Choroid plexus epithelial cell (primary cell): ENCODE data around the gene GPR162.

ENCODE experiments used
- DNase-seq: peaks from one replicate; pipeline ENCODE4 v3.0.0-alpha.2; 2010; ENCODE audit warnings: low read depth
- H3K4me3 ChIP-seq: 2 replicates; pipeline ENCODE4 v1.5.1; 2011; ENCODE audit warnings: low read depth, mild to moderate bottlenecking, control low read depth, low read length, moderate library complexity
- CTCF ChIP-seq: conservative IDR thresholded peaks from 2 replicates; pipeline ENCODE4 v1.5.1; 2011; ENCODE audit warnings: low read depth, mild to moderate bottlenecking, control low read depth, inconsistent platforms, low read length, moderate library complexity

GPR162 gene

GRCh38 chr12:6823182-6824084 lies 1.8 kb downstream of the GPR162 start:
- TF ChIP-seq CTCF: no peak
- DNase-seq: no peak
- H3K4me3 ChIP-seq: no peak overlapping the region

- no peak for TF ChIP-seq CTCF
- no peak overlapping the region for H3K4me3 ChIP-seq
- no peak for DNase-seq
These were observed 2.6 kb downstream of the GPR162 start for GRCh38 chr12:6824085-6824775.

- DNase-seq: peak; percentile 43
- no peak overlapping the region for H3K4me3 ChIP-seq
- TF ChIP-seq CTCF: no peak
These were observed 3.3 kb downstream of the GPR162 start for GRCh38 chr12:6824901-6825381.

GRCh38 chr12:6825398-6826124 lies 3.9 kb downstream of the GPR162 start:
- peak; percentile 93 for TF ChIP-seq CTCF
- peak; percentile 89 for DNase-seq
- H3K4me3 ChIP-seq: peak overlapping the region; percentile 37

GRCh38 chr12:6826125-6826733 lies 4.6 kb downstream of the GPR162 start:
- H3K4me3 ChIP-seq: no peak overlapping the region
- TF ChIP-seq CTCF: no peak
- DNase-seq: no peak

- H3K4me3 ChIP-seq: no peak overlapping the region
- TF ChIP-seq CTCF: no peak
- DNase-seq: no peak
These were observed 5.3 kb downstream of the GPR162 start for GRCh38 chr12:6826734-6827436.
